Right atrium auricular region (tissue), 2 donors: ENCODE results near the gene PPP3R1. TPM values are rescaled to one million over a fixed set of nuclear protein-coding genes. Genes with fewer than 3 reads are reported as not detected.

Experiments used
- DNase-seq: peaks from one replicate; pipeline ENCODE4 v3.0.0-alpha.2; 2019; ENCODE audit warnings: low spot score
- H3K27ac ChIP-seq, 2 donors: fragments of 200-600 bp; sonication (generic); 1 replicate in 1 of 2; 2 replicates in 1 of 2; pipeline ENCODE4 v1.5.1; 2016 to 2019
- H3K27me3 ChIP-seq, 2 donors: fragments of 200-600 bp; sonication (generic); one replicate each; pipeline versions ENCODE4 v1.5.1 to v1.6.0; 2017 to 2019
- H3K36me3 ChIP-seq: fragments of 200-600 bp; sonication (generic); one replicate; pipeline ENCODE4 v1.5.1; 2016
- H3K4me1 ChIP-seq, 2 donors: fragments of 200-600 bp; sonication (generic); one replicate each; pipeline versions ENCODE4 v1.5.1 to v1.6.0; 2017 to 2019
- H3K4me3 ChIP-seq, 2 donors: fragments of 200-600 bp; sonication (generic); 1 replicate in 1 of 2; 2 replicates in 1 of 2; pipeline ENCODE4 v1.5.1; 2017 to 2019; ENCODE audit warnings: mild to moderate bottlenecking in 1 of 2, moderate library complexity in 1 of 2
- H3K9me3 ChIP-seq, 2 donors: fragments of 200-600 bp; sonication (generic); one replicate each; pipeline ENCODE4 v1.5.1; 2019
- CTCF ChIP-seq, 2 donors: fragments of 200-600 bp; sonication (generic); IDR thresholded peaks; one replicate each; pipeline ENCODE4 v1.5.1; 2019; ENCODE audit warnings: antibody characterized with exemption in 2 of 2
- total RNA-seq, 2 donors: library from RNA; depleted of rRNA; stranded (reverse); fragments of >200 nt; gene quantifications; one replicate each; pipeline ENCODE4 v1.1.0, GENCODE V29; 2016

Gene PPP3R1
- total RNA-seq, 2 donors from 2014 or later: 16.7 to 18.4 TPM

- H3K36me3 ChIP-seq: no peaks in the 10 kb centered on the region
- H3K27ac ChIP-seq: no peak overlapping the region
- H3K4me3 ChIP-seq: no peak overlapping the region
- no peaks in the 10 kb centered on the region for H3K27me3 ChIP-seq
- TF ChIP-seq CTCF (IDR thresholded peaks at IDR 0.05): no peak
- H3K9me3 ChIP-seq: no peaks in the 10 kb centered on the region
- H3K4me1 ChIP-seq: no peaks in the 10 kb centered on the region
- no peak for DNase-seq
Measured at GRCh38 chr2:68278169-68278568, 25.8 kb upstream of the PPP3R1 start.

- Histone ChIP-seq H3K36me3 (no peaks in the 10 kb centered on the region), H3K4me1 (no peaks in the 10 kb centered on the region), H3K9me3 (no peaks in the 10 kb centered on the region)
Measured at GRCh38 chr2:68274022-68274421, 21.7 kb upstream of the PPP3R1 start.

GRCh38 chr2:68272246-68272994 lies 20.1 kb upstream of the PPP3R1 start:
- no peak overlapping the region for H3K27ac ChIP-seq

More at GRCh38 chr2:68274022-68274421, 21.7 kb upstream of the PPP3R1 start:
- no peak for DNase-seq
- TF ChIP-seq CTCF (IDR thresholded peaks at IDR 0.05): no peak
- Histone ChIP-seq H3K27ac (no peak overlapping the region), H3K27me3 (no peaks in the 10 kb centered on the region), H3K4me3 (no peak overlapping the region)

GRCh38 chr2:68266655-68267054 lies 14.3 kb upstream of the PPP3R1 start:
- Histone ChIP-seq H3K4me1 (no peaks in the 10 kb centered on the region), H3K9me3 (no peaks in the 10 kb centered on the region), H3K27me3 (no peaks in the 10 kb centered on the region), H3K36me3 (no peaks in the 10 kb centered on the region), H3K4me3 (no peak overlapping the region), H3K27ac (no peak overlapping the region)
- no peak for TF ChIP-seq CTCF (IDR thresholded peaks at IDR 0.05)
- DNase-seq: no peak

More at GRCh38 chr2:68272246-68272994, 20.1 kb upstream of the PPP3R1 start:
- H3K4me1 ChIP-seq: no peaks in the 10 kb centered on the region
- no peaks in the 10 kb centered on the region for H3K36me3 ChIP-seq
- no peak for DNase-seq
- H3K9me3 ChIP-seq: no peaks in the 10 kb centered on the region
- no peaks in the 10 kb centered on the region for H3K27me3 ChIP-seq
- no peak overlapping the region for H3K4me3 ChIP-seq
- no peak for TF ChIP-seq CTCF (IDR thresholded peaks at IDR 0.05)

GRCh38 chr2:68263632-68264031 lies 11.3 kb upstream of the PPP3R1 start:
- Histone ChIP-seq H3K9me3 (no peaks in the 10 kb centered on the region), H3K4me3 (no peak overlapping the region), H3K27ac (no peak overlapping the region), H3K27me3 (no peaks in the 10 kb centered on the region), H3K36me3 (no peaks in the 10 kb centered on the region), H3K4me1 (no peaks in the 10 kb centered on the region)
- TF ChIP-seq CTCF (IDR thresholded peaks at IDR 0.05): no peak
- DNase-seq: no peak

GRCh38 chr2:68258851-68259250 lies 6.5 kb upstream of the PPP3R1 start:
- H3K9me3 ChIP-seq: no peaks in the 10 kb centered on the region
- H3K27ac ChIP-seq: no peak overlapping the region
- no peaks in the 10 kb centered on the region for H3K36me3 ChIP-seq
- H3K4me1 ChIP-seq: peaks cover 0 to 5% of the 10 kb centered on the region in 2 donors
- no peaks in the 10 kb centered on the region for H3K27me3 ChIP-seq
- H3K4me3 ChIP-seq: no peak overlapping the region
- no peak for DNase-seq
- no peak for TF ChIP-seq CTCF (IDR thresholded peaks at IDR 0.05)
